ENCODE results near the gene SLC43A2.

- TF ChIP-seq CTCF (IDR thresholded peaks at IDR 0.05) (no peak), POLR2A (IDR thresholded peaks at IDR 0.05) (no peak), POLR2AphosphoS5 (IDR thresholded peaks at IDR 0.05) (no peak)
Observed at GRCh38 chr17:1653735-1654134, 25.1 kb upstream of the SLC43A2 start.

Data from transverse colon (tissue), 4 donors.